ENCODE data around the gene AMIGO3.
"Not testable (repeated sequence)": the region's sequence is repeated elsewhere in the genome, so short reads cannot be mapped to it uniquely, and the experiment has no call there.

DNA sequence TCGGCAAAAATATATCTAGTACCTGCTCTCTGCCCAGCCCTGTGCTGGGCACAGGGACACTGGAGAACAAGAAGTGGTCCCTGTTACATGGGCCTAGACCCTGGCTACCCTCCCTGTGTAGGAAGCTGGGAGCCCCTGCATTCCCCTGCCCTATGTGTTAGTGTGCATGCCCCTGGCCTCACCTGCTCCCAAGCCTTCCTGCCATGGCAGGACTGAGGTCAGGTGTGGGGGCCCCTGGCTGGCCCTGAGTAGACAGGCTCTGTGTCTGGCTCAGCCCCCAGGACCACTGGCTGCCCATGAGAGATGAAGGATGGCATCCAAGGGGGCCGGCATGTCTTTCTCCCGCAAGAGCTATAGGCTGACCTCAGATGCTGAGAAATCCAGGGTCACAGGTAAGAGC lies 28.6 kb downstream of the AMIGO3 start:
- TF ChIP-seq POLR2AphosphoS5 (IDR thresholded peaks at IDR 0.05; ENCODE audit: low read depth, low read length); TAF1 (IDR thresholded peaks at IDR 0.05; ENCODE audit: borderline replicate concordance, low read depth, low read length); POLR2A (IDR thresholded peaks at IDR 0.05; ENCODE audit: low read depth, low read length): not testable (repeated sequence)

All from GM12892 (cell line).